ENCODE data around the gene PIK3C2G.

PIK3C2G gene

GRCh38 chr12:18646286-18646890 is 385.1 kb downstream of the PIK3C2G start:
- TF ChIP-seq CTCF (IDR thresholded peaks at IDR 0.05; ENCODE audit: low read length, missing control alignments): no peak
- no peak for DNase-seq (ENCODE audit: low read depth)
- no peak overlapping the region for H3K4me3 ChIP-seq (replicated peaks; ENCODE audit: low read depth, low read length)

- no peak for TF ChIP-seq CTCF (IDR thresholded peaks at IDR 0.05; ENCODE audit: low read length, missing control alignments)
- no peak for DNase-seq (ENCODE audit: low read depth)
- H3K4me3 ChIP-seq (replicated peaks; ENCODE audit: low read depth, low read length): no peak overlapping the region
Measured at GRCh38 chr12:18651525-18651924, 390.2 kb downstream of the PIK3C2G start.

GRCh38 chr12:18652596-18652995 is 391.3 kb downstream of the PIK3C2G start:
- H3K4me3 ChIP-seq (replicated peaks; ENCODE audit: low read depth, low read length): no peak overlapping the region
- no peak for TF ChIP-seq CTCF (IDR thresholded peaks at IDR 0.05; ENCODE audit: low read length, missing control alignments)
- DNase-seq (ENCODE audit: low read depth): no peak

GRCh38 chr12:18653465-18653864 is 392.1 kb downstream of the PIK3C2G start:
- no peak for DNase-seq (ENCODE audit: low read depth)
- H3K4me3 ChIP-seq (replicated peaks; ENCODE audit: low read depth, low read length): no peak overlapping the region
- no peak for TF ChIP-seq CTCF (IDR thresholded peaks at IDR 0.05; ENCODE audit: low read length, missing control alignments)

GRCh38 chr12:18655351-18655750 is 394.0 kb downstream of the PIK3C2G start:
- H3K4me3 ChIP-seq (replicated peaks; ENCODE audit: low read depth, low read length): no peak overlapping the region
- DNase-seq (ENCODE audit: low read depth): no peak
- no peak for TF ChIP-seq CTCF (IDR thresholded peaks at IDR 0.05; ENCODE audit: low read length, missing control alignments)

GRCh38 chr12:18658179-18658578 is 396.9 kb downstream of the PIK3C2G start:
- TF ChIP-seq CTCF (IDR thresholded peaks at IDR 0.05; ENCODE audit: low read length, missing control alignments): no peak
- H3K4me3 ChIP-seq (replicated peaks; ENCODE audit: low read depth, low read length): no peak overlapping the region
- DNase-seq (ENCODE audit: low read depth): no peak

GRCh38 chr12:18658829-18659228 is 397.5 kb downstream of the PIK3C2G start:
- H3K4me3 ChIP-seq (replicated peaks; ENCODE audit: low read depth, low read length): no peak overlapping the region
- TF ChIP-seq CTCF (IDR thresholded peaks at IDR 0.05; ENCODE audit: low read length, missing control alignments): no peak

More at GRCh38 chr12:18658829-18659228, 397.5 kb downstream of the PIK3C2G start:
- DNase-seq (ENCODE audit: low read depth): no peak
